ENCODE measurements around the gene SPTLC3.

SPTLC3 gene

GRCh38 chr20:12984863-12985262 lies 23.9 kb upstream of the SPTLC3 start:
- DNase-seq (ENCODE audit: low read depth) = no peak

GRCh38 chr20:12987261-12987660 lies 21.5 kb upstream of the SPTLC3 start:
- DNase-seq (ENCODE audit: low read depth) = no peak

DNA sequence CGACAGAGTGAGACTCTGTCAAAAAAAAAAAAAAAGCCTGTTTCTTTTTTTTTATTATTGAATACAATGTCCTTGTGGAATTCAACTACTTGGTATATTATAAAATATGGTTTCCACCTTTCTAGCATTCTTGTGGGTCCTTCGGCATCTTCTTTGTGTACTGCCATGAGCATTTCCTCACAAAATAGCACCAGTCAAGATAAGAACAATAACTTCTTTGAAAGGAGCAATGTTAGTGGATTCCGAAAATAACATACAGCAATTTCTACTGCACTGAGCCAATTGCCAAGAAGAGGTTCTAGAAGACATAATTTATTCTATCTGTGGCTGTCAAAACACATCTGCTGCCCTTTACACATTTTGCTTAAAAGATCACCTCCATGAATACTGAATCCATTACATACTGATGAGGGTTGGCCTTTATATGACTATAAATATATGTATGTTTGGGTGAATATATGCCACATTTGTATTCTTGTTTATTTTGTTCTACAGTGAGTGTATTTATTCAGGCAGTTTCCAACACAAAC lies 19.1 kb upstream of the SPTLC3 start:
- no peak for DNase-seq (ENCODE audit: low read depth)

DNA sequence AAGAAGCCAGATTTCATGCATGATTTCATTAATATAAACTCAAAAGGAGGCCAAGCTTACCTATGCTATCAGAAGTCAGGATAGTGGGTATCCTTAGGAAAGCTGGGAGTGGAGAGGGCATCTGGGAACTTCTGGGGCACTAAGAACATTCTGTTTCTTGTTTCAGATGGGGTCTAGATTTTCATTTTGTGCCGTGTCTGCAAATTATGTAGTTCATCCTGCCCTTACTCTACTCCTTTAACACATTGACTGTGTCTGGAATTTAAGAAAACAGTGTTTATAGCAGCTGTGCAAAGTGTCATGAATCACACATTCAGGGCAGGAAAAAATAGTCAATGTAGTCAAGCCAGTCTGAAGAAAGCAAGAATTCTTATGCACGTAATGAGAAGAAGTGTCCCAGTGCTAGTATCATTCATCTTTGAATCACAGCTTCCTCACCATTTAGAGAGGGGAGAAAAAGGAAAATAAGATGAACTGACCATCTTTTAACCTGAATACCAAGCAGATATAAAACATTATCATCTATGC lies 11.6 kb upstream of the SPTLC3 start:
- no peak for DNase-seq (ENCODE audit: low read depth)

- no peak for DNase-seq (ENCODE audit: low read depth)
Observed at GRCh38 chr20:12998046-12998445, 10.7 kb upstream of the SPTLC3 start.

DNA sequence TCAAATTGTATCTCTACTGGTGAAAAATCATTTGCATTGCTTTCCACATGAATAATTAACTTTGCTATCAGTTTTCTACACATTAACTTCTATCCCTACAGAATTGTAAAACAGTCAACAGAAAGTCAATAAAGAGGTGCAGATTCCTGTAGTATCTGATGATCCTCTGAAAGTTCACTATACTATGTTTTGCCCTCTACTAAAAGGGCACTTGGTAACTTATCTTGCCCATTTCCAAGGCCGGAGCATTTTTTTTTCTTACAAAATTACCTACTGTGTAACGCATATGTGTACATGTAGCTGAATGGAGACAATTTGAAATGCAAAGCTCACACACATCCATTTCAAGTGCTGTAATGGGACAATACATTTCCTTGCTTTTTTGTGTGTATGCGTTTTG lies 9.6 kb upstream of the SPTLC3 start:
- no peak for DNase-seq (ENCODE audit: low read depth)

DNA sequence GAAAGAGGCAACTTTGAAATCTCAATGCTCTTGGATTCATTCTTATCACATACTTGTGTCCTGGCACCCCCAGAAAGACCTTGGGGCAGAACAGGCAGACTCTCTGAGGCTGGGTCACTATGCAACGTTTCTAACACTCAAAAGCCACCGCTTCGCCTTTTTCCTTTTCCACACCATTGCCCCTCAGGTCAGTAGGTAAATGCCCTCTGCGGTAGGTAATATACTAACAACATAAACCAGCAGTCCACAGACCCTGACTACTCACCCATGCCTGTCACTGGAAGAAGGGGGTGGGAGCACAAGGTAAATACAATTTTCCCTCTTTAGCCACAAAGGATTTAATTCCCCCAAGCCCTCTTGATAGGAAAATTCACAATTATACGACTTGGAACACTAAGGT lies 6.5 kb upstream of the SPTLC3 start:
- DNase-seq (ENCODE audit: low read depth) = no peak

- DNase-seq (ENCODE audit: low read depth) = no peak
Observed at GRCh38 chr20:13006825-13007224, 1.9 kb upstream of the SPTLC3 start.

GRCh38 chr20:13007596-13007995 lies 1.2 kb upstream of the SPTLC3 start:
- DNase-seq (ENCODE audit: low read depth) = no peak

- no peak for DNase-seq (ENCODE audit: low read depth)
Observed at GRCh38 chr20:13009682-13010406, 1.1 kb downstream of the SPTLC3 start.

DNA sequence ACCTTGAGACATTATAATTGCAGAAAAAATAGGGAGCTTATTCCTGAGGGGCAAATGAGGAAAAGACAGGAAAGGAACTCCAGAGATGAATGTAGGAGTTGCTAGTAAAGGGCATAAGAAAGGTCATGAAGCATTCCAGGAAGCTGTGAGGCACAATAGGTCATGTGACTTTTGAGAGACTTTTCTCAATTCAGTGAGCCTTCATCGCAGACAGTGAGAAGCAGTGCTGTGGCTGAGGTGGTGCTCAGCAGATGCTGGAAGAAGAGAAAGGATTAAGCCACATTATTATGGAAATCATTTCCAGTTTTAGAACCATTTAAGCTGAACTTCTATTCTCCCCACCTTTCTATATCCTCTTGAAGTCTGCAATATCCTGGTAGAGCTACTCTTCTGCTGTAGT lies 4.1 kb downstream of the SPTLC3 start:
- no peak for DNase-seq (ENCODE audit: low read depth)

GRCh38 chr20:13013411-13013810 lies 4.6 kb downstream of the SPTLC3 start:
- DNase-seq (ENCODE audit: low read depth) = no peak

DNA sequence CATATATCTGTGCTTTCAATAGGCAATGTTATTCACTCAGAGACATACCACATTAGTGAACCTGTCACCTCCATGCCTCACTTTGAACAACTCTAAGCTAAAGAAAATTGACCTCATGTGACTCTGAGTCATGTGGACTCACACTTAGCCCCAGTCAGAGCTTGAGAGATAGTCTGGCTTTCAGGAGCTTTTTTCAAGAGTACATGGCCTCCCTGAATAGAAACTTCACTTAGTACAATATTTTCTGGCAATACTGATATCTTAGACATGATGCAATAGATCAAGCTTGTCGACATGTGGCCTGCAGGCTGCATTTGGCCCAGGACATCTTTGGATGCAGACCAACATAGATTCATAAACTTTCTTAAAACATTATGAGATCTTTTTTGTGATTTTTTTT lies 8.5 kb downstream of the SPTLC3 start:
- DNase-seq (ENCODE audit: low read depth) = no peak

- no peak for DNase-seq (ENCODE audit: low read depth)
Observed at GRCh38 chr20:13017883-13018535, 9.2 kb downstream of the SPTLC3 start.

DNA sequence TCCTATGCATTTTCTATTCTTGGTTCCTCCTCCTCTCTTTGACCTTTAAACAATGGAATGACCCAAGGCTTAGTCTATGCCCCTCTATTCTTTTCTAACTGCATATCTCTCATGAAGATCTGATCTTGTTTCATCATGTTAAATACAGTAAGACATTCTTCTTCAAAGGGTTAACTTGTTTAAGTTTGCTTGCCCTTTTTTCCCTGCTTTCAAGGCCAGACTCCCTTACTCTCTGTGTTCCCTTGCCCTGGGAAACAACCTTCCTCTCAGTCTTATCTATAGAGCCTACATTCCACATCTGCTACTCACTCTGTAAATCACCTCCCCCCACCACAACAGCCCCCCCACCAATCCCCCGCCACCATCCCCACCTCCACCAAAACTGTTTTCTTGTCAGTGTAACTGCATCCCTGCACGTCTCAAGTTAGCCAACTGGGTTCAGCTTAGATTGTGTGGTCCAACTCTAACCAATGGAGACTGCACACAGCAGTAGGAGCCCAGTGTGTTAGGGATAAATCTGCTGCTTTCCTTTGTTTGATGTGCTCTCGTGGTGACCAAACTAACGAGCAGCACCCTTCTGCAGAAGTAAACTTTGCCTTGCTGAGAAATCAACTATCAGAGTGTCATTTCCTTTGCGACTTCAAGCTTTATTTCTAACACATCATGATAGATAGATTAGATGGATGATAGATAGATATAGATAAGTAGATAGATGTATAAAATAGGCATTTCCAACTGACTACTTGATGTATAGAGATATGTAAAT lies 12.6 kb downstream of the SPTLC3 start:
- no peak for DNase-seq (ENCODE audit: low read depth)

DNA sequence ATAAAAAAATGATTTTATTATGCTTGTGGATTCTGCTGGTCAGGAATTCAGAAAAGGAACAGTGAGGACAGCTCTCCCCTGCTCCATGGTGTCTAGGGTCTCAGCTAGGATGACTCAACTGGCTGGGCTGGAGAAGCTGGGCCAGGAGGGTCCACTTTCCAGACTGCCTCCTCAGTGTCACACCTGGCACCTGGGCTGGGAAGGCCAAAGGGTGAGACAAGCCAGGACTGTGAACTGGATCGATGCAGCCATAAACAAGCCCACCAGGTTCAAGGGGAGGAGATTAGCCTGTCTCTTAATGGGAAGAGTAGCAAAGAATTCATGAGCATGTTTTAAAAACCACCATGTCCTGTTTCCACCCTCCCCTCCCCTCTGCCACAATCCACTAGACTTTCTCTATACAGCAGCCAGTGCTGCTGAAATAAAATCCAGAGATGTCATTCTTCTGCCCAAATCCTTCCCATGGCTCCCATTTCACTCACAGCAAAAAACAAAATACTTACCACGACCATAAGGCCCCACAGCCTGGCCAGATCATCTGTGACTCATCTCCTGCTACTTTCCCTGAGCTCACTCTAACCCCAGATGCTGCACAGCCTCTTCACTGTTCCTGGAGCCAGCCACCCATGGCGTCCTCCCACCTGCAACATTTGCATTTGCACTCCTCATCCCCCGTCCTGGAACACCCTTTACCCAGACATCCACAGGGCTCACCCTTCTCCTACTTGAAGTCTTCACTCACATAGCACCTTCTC lies 13.8 kb downstream of the SPTLC3 start:
- no peak for DNase-seq (ENCODE audit: low read depth)

GRCh38 chr20:13024596-13024995 lies 15.8 kb downstream of the SPTLC3 start:
- DNase-seq (ENCODE audit: low read depth) = no peak

DNA sequence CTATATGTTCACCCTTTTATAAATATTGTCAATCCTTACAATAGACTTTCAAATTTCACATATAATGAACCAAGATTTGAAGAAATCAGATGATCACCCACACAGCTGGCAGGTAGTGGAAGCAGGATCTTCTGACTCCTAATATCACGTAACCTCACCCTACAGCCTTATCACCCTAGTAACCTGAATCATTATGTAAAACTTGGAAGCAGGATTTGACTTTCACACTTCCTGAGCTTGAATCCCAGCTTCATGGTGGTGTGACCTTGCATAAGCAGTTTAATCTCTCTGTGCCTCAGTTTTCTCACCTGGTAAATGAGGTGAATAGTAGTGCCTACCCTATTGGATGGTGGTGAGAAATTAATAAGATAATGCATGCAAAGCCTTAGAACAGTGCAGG lies 16.4 kb downstream of the SPTLC3 start:
- no peak for DNase-seq (ENCODE audit: low read depth)

GRCh38 chr20:13028001-13028400 lies 19.2 kb downstream of the SPTLC3 start:
- no peak for DNase-seq (ENCODE audit: low read depth)

GRCh38 chr20:13028673-13029072 lies 19.9 kb downstream of the SPTLC3 start:
- DNase-seq (ENCODE audit: low read depth) = no peak

GRCh38 chr20:13029687-13030375 lies 21.1 kb downstream of the SPTLC3 start:
- DNase-seq (ENCODE audit: low read depth) = peak; percentile 3
